GM23338 (cell line): Measurements from ENCODE around the gene PLCXD3. TPM values are rescaled to one million over a fixed set of nuclear protein-coding genes. Genes with fewer than 3 reads are reported as not detected.

ENCODE experiments used
- ATAC-seq: fragments of 200-7000 bp; cut with Tn5 transposase; 3 replicates; pipeline ENCODE4 v1.9.1; 2020
- DNase-seq: peaks from one replicate; pipeline ENCODE4 v3.0.0-alpha.2; 2015; ENCODE audit warnings: low spot score
- H2AFZ ChIP-seq: fragments of 200-600 bp; sonication (generic); 2 replicates; pipeline ENCODE4 v1.8.0; 2016; ENCODE audit warnings: antibody characterized with exemption, mild to moderate bottlenecking, moderate library complexity
- H3F3A ChIP-seq: fragments of 200-600 bp; sonication (generic); replicated peaks from 2 replicates; pipeline ENCODE4 v1.8.0; 2017; ENCODE audit warnings: antibody characterized with exemption, mixed run types, low read depth
- H3K27ac ChIP-seq: fragments of 200-600 bp; sonication (generic); 2 replicates; pipeline ENCODE4 v1.6.1; 2016; ENCODE audit warnings: low read depth
- H3K27me3 ChIP-seq: fragments of 200-600 bp; sonication (generic); 2 replicates; pipeline ENCODE4 v1.8.0; 2016; ENCODE audit warnings: mild to moderate bottlenecking, mixed run types, moderate library complexity; ENCODE audit not compliant: insufficient read depth
- H3K36me3 ChIP-seq: fragments of 200-600 bp; sonication (generic); 2 replicates; pipeline ENCODE4 v1.8.0; 2016; ENCODE audit warnings: mild to moderate bottlenecking; ENCODE audit not compliant: insufficient read depth
- H3K4me1 ChIP-seq: fragments of 200-600 bp; sonication (generic); 2 replicates; pipeline ENCODE4 v1.8.0; 2016; ENCODE audit warnings: mild to moderate bottlenecking, moderate library complexity; ENCODE audit not compliant: insufficient read depth
- H3K4me2 ChIP-seq: fragments of 200-600 bp; sonication (generic); 2 replicates; pipeline ENCODE4 v1.7.1; 2017; ENCODE audit warnings: mixed run types
- H3K4me3 ChIP-seq: fragments of 200-600 bp; sonication (generic); 2 replicates; pipeline ENCODE4 v1.6.1; 2016; ENCODE audit warnings: mixed run types
- H3K79me2 ChIP-seq: fragments of 200-600 bp; sonication (generic); replicated peaks from 2 replicates; pipeline ENCODE4 v1.8.0; 2017; ENCODE audit warnings: mild to moderate bottlenecking; ENCODE audit not compliant: insufficient read depth
- H3K9me2 ChIP-seq: fragments of 200-600 bp; sonication (generic); 2 replicates; pipeline ENCODE4 v1.8.0; 2017; ENCODE audit not compliant: insufficient read depth
- H4K20me1 ChIP-seq: fragments of 200-600 bp; sonication (generic); replicated peaks from 2 replicates; pipeline ENCODE4 v1.8.0; 2017; ENCODE audit warnings: mild to moderate bottlenecking; ENCODE audit not compliant: insufficient read depth
- H3K27ac Mint-ChIP-seq: 2 replicates; pipeline ENCODE4 v1.8.0; 2020; ENCODE audit warnings: inconsistent platforms, mild to moderate bottlenecking, moderate library complexity, mixed read lengths
- H3K27me3 Mint-ChIP-seq: 3 replicates; pipeline ENCODE4 v1.8.0; 2022; ENCODE audit warnings: low read depth, mild to moderate bottlenecking, moderate library complexity, mixed read lengths, inconsistent platforms; ENCODE audit not compliant: insufficient read depth, poor library complexity
- H3K36me3 Mint-ChIP-seq: 3 replicates; pipeline ENCODE4 v1.8.0; 2021; ENCODE audit warnings: low read depth, mild to moderate bottlenecking, inconsistent platforms, moderate library complexity, mixed read lengths
- H3K4me1 Mint-ChIP-seq: 3 replicates; pipeline ENCODE4 v1.8.0; 2020; ENCODE audit warnings: mild to moderate bottlenecking, inconsistent platforms, mixed read lengths
- H3K4me3 Mint-ChIP-seq: 3 replicates; pipeline ENCODE4 v1.8.0; 2021; ENCODE audit warnings: moderate library complexity, mild to moderate bottlenecking, inconsistent platforms, mixed read lengths
- H3K9me3 Mint-ChIP-seq: 3 replicates; pipeline ENCODE4 v1.8.0; 2020; ENCODE audit warnings: moderate library complexity, mild to moderate bottlenecking, inconsistent platforms, mixed read lengths
- CREB1 ChIP-seq: fragments of 250-450 bp; sonication (Bioruptor Pico); IDR thresholded peaks from 2 replicates; pipeline ENCODE4 v1.5.0; 2020; ENCODE audit warnings: low read depth, mild to moderate bottlenecking, moderate library complexity
- EZH2 ChIP-seq: fragments of 200-600 bp; sonication (generic); IDR thresholded peaks from one replicate; pipeline ENCODE4 v1.8.0; 2017; ENCODE audit warnings: antibody characterized with exemption, mild to moderate bottlenecking, low read depth; ENCODE audit not compliant: unreplicated experiment
- EZH2phosphoT487 ChIP-seq: fragments of 200-600 bp; sonication (generic); IDR thresholded peaks from one replicate; pipeline ENCODE4 v1.8.1; 2018; ENCODE audit warnings: antibody characterized with exemption; ENCODE audit not compliant: unreplicated experiment
- JUNB ChIP-seq: IDR thresholded peaks from one replicate; pipeline ENCODE4 v1.6.1; 2016; ENCODE audit warnings: antibody characterized with exemption; ENCODE audit not compliant: unreplicated experiment
- NANOG ChIP-seq: IDR thresholded peaks from 2 replicates; pipeline ENCODE4 v1.6.1; 2016; ENCODE audit warnings: antibody characterized with exemption, borderline replicate concordance
- POLR2AphosphoS5 ChIP-seq: IDR thresholded peaks from 2 replicates; pipeline ENCODE4 v1.6.1; 2016; ENCODE audit warnings: antibody characterized with exemption, low read depth
- REST ChIP-seq: IDR thresholded peaks from one replicate; pipeline ENCODE4 v1.6.1; 2018; ENCODE audit warnings: antibody characterized with exemption; ENCODE audit not compliant: unreplicated experiment
- STAT1 ChIP-seq: IDR thresholded peaks from one replicate; pipeline ENCODE4 v1.6.1; 2016; ENCODE audit warnings: antibody characterized with exemption; ENCODE audit not compliant: unreplicated experiment
- ZNF114 ChIP-seq: fragments of 250-450 bp; sonication (Bioruptor Pico); IDR thresholded peaks from 2 replicates; pipeline ENCODE4 v1.5.0; 2020; ENCODE audit warnings: mild to moderate bottlenecking, moderate library complexity
- ZNF331 ChIP-seq: fragments of 250-450 bp; sonication (Bioruptor Pico); IDR thresholded peaks from 2 replicates; pipeline ENCODE4 v1.5.0; 2020; ENCODE audit warnings: low read depth, mild to moderate bottlenecking, moderate library complexity
- polyA plus RNA-seq: library from polyadenylated mRNA; unstranded; fragments of >200 nt; fragmentation: Nextera tagmentation; extraction: Ambion mirVana; gene quantifications from 2 replicates; pipeline ENCODE4 v1.2.1, GENCODE V29; 2016
- total RNA-seq: library from RNA; depleted of rRNA; stranded (reverse); fragments of >200 nt; shearing (Covaris generic); gene quantifications from 2 replicates; pipeline ENCODE4 v1.2.3, GENCODE V29; 2014
- TF ChIP-seq, protein P1 (sequence below): fragments of 250-450 bp; sonication (Bioruptor Pico); IDR thresholded peaks from 2 replicates; pipeline ENCODE4 v1.5.0; 2020; ENCODE audit warnings: mild to moderate bottlenecking, moderate library complexity
- TF ChIP-seq, protein P2 (sequence below), 2 experiments: fragments of 200-600 bp in 1 of 2; sonication (generic) in 1 of 2; conservative IDR thresholded peaks; 2 replicates each; pipeline versions ENCODE4 v1.5.1 to v1.6.1; 2016 to 2017; ENCODE audit warnings: antibody characterized with exemption in 2 of 2, low read depth in 2 of 2, mild to moderate bottlenecking in 2 of 2, moderate library complexity in 1 of 2
- TF ChIP-seq, protein P3 (sequence below): IDR thresholded peaks from 2 replicates; pipeline ENCODE4 v1.6.1; 2016; ENCODE audit warnings: antibody characterized with exemption

The PLCXD3 gene
- total and polyA plus RNA-seq, 2 experiments from 2014 or later: 0.03 TPM

- Histone ChIP-seq H3K4me2 (no peak overlapping the region), H2AFZ (no peak overlapping the region), H3K4me1 (no peaks in the 10 kb centered on the region), H3K79me2 (no peaks in the 10 kb centered on the region), H3F3A (no peaks in the 10 kb centered on the region), H3K27ac (no peak overlapping the region), H3K36me3 (no peaks in the 10 kb centered on the region), H3K27me3 (no peaks in the 10 kb centered on the region), H4K20me1 (no peaks in the 10 kb centered on the region), H3K9me2 (0 out of 2 replicates have a peak, but pooled peaks cover 5% of the 10 kb centered on the region), H3K4me3 (no peak overlapping the region)
- Mint-ChIP-seq H3K9me3 (no peaks in the 10 kb centered on the region), H3K36me3 (no peaks in the 10 kb centered on the region; the same call in 2 of the 3 replicates), H3K4me3 (no peak overlapping the region), H3K27me3 (no peaks in the 10 kb centered on the region), H3K27ac (no peak overlapping the region), H3K4me1 (no peaks in the 10 kb centered on the region)
- no peak for ATAC-seq
- TF ChIP-seq CREB1 (CRISPR knock-in tag) (no peak), EZH2 (no peak), EZH2phosphoT487 (no peak), ZNF114 (no peak), REST (no peak), JUNB (no peak), NANOG (no peak), POLR2AphosphoS5 (no peak), ZNF331 (no peak), STAT1 (no peak)
- TF ChIP-seq, protein P1, sequence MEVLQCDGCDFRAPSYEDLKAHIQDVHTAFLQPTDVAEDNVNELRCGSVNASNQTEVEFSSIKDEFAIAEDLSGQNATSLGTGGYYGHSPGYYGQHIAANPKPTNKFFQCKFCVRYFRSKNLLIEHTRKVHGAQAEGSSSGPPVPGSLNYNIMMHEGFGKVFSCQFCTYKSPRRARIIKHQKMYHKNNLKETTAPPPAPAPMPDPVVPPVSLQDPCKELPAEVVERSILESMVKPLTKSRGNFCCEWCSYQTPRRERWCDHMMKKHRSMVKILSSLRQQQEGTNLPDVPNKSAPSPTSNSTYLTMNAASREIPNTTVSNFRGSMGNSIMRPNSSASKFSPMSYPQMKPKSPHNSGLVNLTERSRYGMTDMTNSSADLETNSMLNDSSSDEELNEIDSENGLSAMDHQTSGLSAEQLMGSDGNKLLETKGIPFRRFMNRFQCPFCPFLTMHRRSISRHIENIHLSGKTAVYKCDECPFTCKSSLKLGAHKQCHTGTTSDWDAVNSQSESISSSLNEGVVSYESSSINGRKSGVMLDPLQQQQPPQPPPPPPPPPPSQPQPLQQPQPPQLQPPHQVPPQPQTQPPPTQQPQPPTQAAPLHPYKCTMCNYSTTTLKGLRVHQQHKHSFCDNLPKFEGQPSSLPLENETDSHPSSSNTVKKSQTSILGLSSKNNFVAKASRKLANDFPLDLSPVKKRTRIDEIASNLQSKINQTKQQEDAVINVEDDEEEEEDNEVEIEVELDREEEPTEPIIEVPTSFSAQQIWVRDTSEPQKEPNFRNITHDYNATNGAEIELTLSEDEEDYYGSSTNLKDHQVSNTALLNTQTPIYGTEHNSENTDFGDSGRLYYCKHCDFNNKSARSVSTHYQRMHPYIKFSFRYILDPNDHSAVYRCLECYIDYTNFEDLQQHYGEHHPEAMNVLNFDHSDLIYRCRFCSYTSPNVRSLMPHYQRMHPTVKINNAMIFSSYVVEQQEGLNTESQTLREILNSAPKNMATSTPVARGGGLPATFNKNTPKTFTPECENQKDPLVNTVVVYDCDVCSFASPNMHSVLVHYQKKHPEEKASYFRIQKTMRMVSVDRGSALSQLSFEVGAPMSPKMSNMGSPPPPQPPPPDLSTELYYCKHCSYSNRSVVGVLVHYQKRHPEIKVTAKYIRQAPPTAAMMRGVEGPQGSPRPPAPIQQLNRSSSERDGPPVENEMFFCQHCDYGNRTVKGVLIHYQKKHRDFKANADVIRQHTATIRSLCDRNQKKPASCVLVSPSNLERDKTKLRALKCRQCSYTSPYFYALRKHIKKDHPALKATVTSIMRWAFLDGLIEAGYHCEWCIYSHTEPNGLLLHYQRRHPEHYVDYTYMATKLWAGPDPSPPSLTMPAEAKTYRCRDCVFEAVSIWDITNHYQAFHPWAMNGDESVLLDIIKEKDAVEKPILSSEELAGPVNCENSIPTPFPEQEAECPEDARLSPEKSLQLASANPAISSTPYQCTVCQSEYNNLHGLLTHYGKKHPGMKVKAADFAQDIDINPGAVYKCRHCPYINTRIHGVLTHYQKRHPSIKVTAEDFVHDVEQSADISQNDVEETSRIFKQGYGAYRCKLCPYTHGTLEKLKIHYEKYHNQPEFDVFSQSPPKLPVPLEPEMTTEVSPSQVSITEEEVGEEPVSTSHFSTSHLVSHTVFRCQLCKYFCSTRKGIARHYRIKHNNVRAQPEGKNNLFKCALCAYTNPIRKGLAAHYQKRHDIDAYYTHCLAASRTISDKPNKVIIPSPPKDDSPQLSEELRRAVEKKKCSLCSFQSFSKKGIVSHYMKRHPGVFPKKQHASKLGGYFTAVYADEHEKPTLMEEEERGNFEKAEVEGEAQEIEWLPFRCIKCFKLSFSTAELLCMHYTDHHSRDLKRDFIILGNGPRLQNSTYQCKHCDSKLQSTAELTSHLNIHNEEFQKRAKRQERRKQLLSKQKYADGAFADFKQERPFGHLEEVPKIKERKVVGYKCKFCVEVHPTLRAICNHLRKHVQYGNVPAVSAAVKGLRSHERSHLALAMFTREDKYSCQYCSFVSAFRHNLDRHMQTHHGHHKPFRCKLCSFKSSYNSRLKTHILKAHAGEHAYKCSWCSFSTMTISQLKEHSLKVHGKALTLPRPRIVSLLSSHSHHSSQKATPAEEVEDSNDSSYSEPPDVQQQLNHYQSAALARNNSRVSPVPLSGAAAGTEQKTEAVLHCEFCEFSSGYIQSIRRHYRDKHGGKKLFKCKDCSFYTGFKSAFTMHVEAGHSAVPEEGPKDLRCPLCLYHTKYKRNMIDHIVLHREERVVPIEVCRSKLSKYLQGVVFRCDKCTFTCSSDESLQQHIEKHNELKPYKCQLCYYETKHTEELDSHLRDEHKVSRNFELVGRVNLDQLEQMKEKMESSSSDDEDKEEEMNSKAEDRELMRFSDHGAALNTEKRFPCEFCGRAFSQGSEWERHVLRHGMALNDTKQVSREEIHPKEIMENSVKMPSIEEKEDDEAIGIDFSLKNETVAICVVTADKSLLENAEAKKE (CRISPR knock-in tag): no peak
- TF ChIP-seq, protein P2, sequence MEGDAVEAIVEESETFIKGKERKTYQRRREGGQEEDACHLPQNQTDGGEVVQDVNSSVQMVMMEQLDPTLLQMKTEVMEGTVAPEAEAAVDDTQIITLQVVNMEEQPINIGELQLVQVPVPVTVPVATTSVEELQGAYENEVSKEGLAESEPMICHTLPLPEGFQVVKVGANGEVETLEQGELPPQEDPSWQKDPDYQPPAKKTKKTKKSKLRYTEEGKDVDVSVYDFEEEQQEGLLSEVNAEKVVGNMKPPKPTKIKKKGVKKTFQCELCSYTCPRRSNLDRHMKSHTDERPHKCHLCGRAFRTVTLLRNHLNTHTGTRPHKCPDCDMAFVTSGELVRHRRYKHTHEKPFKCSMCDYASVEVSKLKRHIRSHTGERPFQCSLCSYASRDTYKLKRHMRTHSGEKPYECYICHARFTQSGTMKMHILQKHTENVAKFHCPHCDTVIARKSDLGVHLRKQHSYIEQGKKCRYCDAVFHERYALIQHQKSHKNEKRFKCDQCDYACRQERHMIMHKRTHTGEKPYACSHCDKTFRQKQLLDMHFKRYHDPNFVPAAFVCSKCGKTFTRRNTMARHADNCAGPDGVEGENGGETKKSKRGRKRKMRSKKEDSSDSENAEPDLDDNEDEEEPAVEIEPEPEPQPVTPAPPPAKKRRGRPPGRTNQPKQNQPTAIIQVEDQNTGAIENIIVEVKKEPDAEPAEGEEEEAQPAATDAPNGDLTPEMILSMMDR (conservative IDR thresholded peaks at IDR 0.05; ENCODE audit: low read depth in 2 of 2): no peak
- TF ChIP-seq, protein P3, sequence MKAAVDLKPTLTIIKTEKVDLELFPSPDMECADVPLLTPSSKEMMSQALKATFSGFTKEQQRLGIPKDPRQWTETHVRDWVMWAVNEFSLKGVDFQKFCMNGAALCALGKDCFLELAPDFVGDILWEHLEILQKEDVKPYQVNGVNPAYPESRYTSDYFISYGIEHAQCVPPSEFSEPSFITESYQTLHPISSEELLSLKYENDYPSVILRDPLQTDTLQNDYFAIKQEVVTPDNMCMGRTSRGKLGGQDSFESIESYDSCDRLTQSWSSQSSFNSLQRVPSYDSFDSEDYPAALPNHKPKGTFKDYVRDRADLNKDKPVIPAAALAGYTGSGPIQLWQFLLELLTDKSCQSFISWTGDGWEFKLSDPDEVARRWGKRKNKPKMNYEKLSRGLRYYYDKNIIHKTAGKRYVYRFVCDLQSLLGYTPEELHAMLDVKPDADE: no peak
- no peak for DNase-seq
These were observed 31.8 kb upstream of the PLCXD3 start for GRCh38 chr5:41542183-41542582.
